Astrocyte (in vitro differentiated cells and primary cell): ENCODE data around the gene TMEM80.

Experiments used
- CTCF ChIP-seq: IDR thresholded peaks from 2 replicates; pipeline ENCODE4 v1.5.1; 2011; ENCODE audit warnings: low read depth, mild to moderate bottlenecking, inconsistent platforms, low read length, moderate library complexity; ENCODE audit not compliant: insufficient read depth
- EZH2 ChIP-seq: IDR thresholded peaks from 2 replicates; pipeline ENCODE4 v1.6.1; 2012; ENCODE audit warnings: mild to moderate bottlenecking, low read length, inconsistent platforms; ENCODE audit not compliant: insufficient read depth

- TF ChIP-seq CTCF (no peak), EZH2 (no peak)
These were observed 50.9 kb downstream of the TMEM80 start for GRCh38 chr11:746289-747157.
